AG10803 (cell line): ENCODE results near the gene CYTH4.

Experiments
- DNase-seq: peaks from one replicate; pipeline ENCODE4 v3.0.0; 2010; ENCODE audit warnings: low read depth
- H3K4me3 ChIP-seq: 2 replicates; pipeline ENCODE4 v1.5.1; 2011; ENCODE audit warnings: mild to moderate bottlenecking, low read length, control low read depth
- CTCF ChIP-seq: conservative IDR thresholded peaks from 2 replicates; pipeline ENCODE4 v1.5.1; 2011; ENCODE audit warnings: mild to moderate bottlenecking, low read length, control low read depth, inconsistent platforms

The CYTH4 gene

DNA sequence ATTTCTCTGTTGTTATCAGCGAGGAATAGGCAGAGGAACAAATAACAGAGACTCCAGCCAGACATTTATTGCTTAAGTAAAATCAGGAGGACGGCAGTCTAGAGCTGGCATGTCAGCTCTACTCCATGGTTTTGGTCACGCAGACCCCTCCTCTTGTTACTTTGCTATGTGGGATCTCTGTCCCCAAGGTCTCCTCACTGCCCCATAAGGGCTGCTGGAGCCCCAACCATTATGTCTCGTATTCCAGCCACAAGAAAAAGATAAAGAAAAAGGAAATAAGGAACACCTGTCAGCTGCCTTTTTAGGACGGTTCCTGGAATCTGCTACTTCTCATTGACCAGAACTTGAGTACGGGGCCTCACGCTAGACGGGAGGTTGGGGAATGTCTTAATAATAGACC, 74.6 kb downstream of the CYTH4 start:
- TF ChIP-seq CTCF, result no peak
- H3K4me3 ChIP-seq, result no peak overlapping the region
- no peak for DNase-seq

- no peak overlapping the region for H3K4me3 ChIP-seq
- no peak for TF ChIP-seq CTCF
- DNase-seq, result peak; percentile 68
Observed at GRCh38 chr22:37357446-37358075, 75.3 kb downstream of the CYTH4 start.

- no peak for DNase-seq
- no peak overlapping the region for H3K4me3 ChIP-seq
- no peak for TF ChIP-seq CTCF
Observed at GRCh38 chr22:37358386-37358785, 76.1 kb downstream of the CYTH4 start.

- no peak for TF ChIP-seq CTCF
Observed at GRCh38 chr22:37358917-37359316, 76.6 kb downstream of the CYTH4 start.

GRCh38 chr22:37362621-37363020, 80.3 kb downstream of the CYTH4 start:
- no peak for TF ChIP-seq CTCF
- H3K4me3 ChIP-seq, result no peak overlapping the region
- DNase-seq, result peak; percentile 15

More at GRCh38 chr22:37358917-37359316, 76.6 kb downstream of the CYTH4 start:
- H3K4me3 ChIP-seq, result no peak overlapping the region
- peak; percentile 43 for DNase-seq

- DNase-seq, result no peak
- no peak overlapping the region for H3K4me3 ChIP-seq
- no peak for TF ChIP-seq CTCF
Observed at GRCh38 chr22:37363261-37363992, 81.1 kb downstream of the CYTH4 start.
